Measurements from ENCODE around the gene FAM210B. TPM values are rescaled to one million over a fixed set of nuclear protein-coding genes. Genes with fewer than 3 reads are reported as not detected.
"Not testable (repeated sequence)": the region's sequence is repeated elsewhere in the genome, so short reads cannot be mapped to it uniquely, and the experiment has no call there.

Gene FAM210B
- total RNA-seq, 2 donors from 2014 or later: 35.2 to 37.3 TPM

DNA sequence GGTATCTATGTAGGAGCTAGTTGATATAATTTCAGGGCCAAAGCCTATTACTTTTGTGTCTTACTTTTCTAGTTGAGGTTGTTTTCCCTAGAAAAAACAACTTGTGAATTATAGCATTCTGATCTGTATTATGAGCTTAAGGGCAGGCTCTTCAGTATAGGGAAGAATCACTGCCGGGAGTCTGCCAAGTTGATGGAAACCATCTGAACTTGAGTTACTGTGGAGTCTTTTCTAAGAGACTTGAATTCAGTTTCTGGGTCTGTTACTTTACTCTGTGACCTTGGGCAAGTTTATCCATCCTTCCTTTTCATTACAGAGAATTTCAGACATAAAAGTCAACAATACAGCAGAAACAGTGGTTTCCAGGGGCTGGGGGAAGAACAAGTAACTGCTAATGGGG lies 51.2 kb downstream of the FAM210B start:
- H3K27me3 ChIP-seq (replicated peaks; ENCODE audit: insufficient read depth): no peaks in the 10 kb centered on the region
- H3K4me1 ChIP-seq (ENCODE audit: control insufficient read depth in 1 of 2, low read depth in 2 of 2): no peaks in the 10 kb centered on the region
- ATAC-seq (ENCODE audit: insufficient number of reproducible peaks, low FRiP score, low read depth) (no peak), DNase-seq (ENCODE audit: low spot score) (no peak)
- no peak overlapping the region for H3K27ac ChIP-seq
- TF ChIP-seq CTCF (IDR thresholded peaks at IDR 0.05): no peak
- no peaks in the 10 kb centered on the region for H3K9me3 ChIP-seq
- peaks cover 13% of the 10 kb centered on the region for H3K36me3 ChIP-seq
- H3K4me3 ChIP-seq: no peak overlapping the region

GRCh38 chr20:56411287-56411686 lies 52.5 kb downstream of the FAM210B start:
- H3K9me3 ChIP-seq; DNase-seq (ENCODE audit: low spot score); H3K4me3 ChIP-seq; H3K4me1 ChIP-seq (ENCODE audit: control insufficient read depth in 1 of 2, low read depth in 2 of 2); H3K27me3 ChIP-seq (replicated peaks; ENCODE audit: insufficient read depth); ATAC-seq (ENCODE audit: insufficient number of reproducible peaks, low FRiP score, low read depth); H3K27ac ChIP-seq: not testable (repeated sequence)
- peaks cover 11% of the 10 kb centered on the region for H3K36me3 ChIP-seq

GRCh38 chr20:56411759-56412472 lies 53.1 kb downstream of the FAM210B start, which contains the start of gene CASS4:
TSS of gene CASS4 (plus strand) at chr20:56412260. CDS start at chr20:56412459, 199 bp downstream.
- peak; percentile 43 for ATAC-seq (ENCODE audit: insufficient number of reproducible peaks, low FRiP score, low read depth)
- peaks cover 7% of the 10 kb centered on the region for H3K36me3 ChIP-seq
- no peak for TF ChIP-seq CTCF (IDR thresholded peaks at IDR 0.05)
- H3K4me3 ChIP-seq: peak within 1 kb of the TSS; percentile 37
- no peak for DNase-seq (ENCODE audit: low spot score)
- no peaks in the 10 kb centered on the region for H3K4me1 ChIP-seq (ENCODE audit: control insufficient read depth in 1 of 2, low read depth in 2 of 2)
- peak within 1 kb of the TSS in 1 of 2 donors; percentile 40 for H3K27ac ChIP-seq
- H3K27me3 ChIP-seq (replicated peaks; ENCODE audit: insufficient read depth): no peaks in the 10 kb centered on the region
- H3K9me3 ChIP-seq: no peaks in the 10 kb centered on the region

- ATAC-seq (ENCODE audit: insufficient number of reproducible peaks, low FRiP score, low read depth) (no peak), DNase-seq (ENCODE audit: low spot score) (no peak)
- TF ChIP-seq CTCF (IDR thresholded peaks at IDR 0.05): no peak
- H3K36me3 ChIP-seq: peaks cover 2% of the 10 kb centered on the region
- no peaks in the 10 kb centered on the region for H3K27me3 ChIP-seq (replicated peaks; ENCODE audit: insufficient read depth)
- H3K9me3 ChIP-seq: no peaks in the 10 kb centered on the region
- H3K4me3 ChIP-seq: peak overlapping the region; percentile 37
- peak overlapping the region in 1 of 2 donors; percentile 40 for H3K27ac ChIP-seq
- H3K4me1 ChIP-seq (ENCODE audit: control insufficient read depth in 1 of 2, low read depth in 2 of 2): no peaks in the 10 kb centered on the region
Observed at GRCh38 chr20:56412473-56412790, 53.7 kb downstream of the FAM210B start.

GRCh38 chr20:56412949-56413348 lies 54.2 kb downstream of the FAM210B start:
- Histone ChIP-seq H3K27ac (peak overlapping the region in 1 of 2 donors; percentile 40), H3K36me3 (no peaks in the 10 kb centered on the region), H3K9me3 (no peaks in the 10 kb centered on the region), H3K4me1 (ENCODE audit: control insufficient read depth in 1 of 2, low read depth in 2 of 2) (no peaks in the 10 kb centered on the region), H3K4me3 (peak overlapping the region; percentile 37), H3K27me3 (replicated peaks; ENCODE audit: insufficient read depth) (no peaks in the 10 kb centered on the region)
- DNase-seq (ENCODE audit: low spot score) (no peak), ATAC-seq (ENCODE audit: insufficient number of reproducible peaks, low FRiP score, low read depth) (no peak)
- no peak for TF ChIP-seq CTCF (IDR thresholded peaks at IDR 0.05)

Measured in thoracic aorta (tissue), 2 donors.